ENCODE data around the gene TRAF3IP1.
"Not testable (repeated sequence)": the region's sequence is repeated elsewhere in the genome, so short reads cannot be mapped to it uniquely, and the experiment has no call there.

TRAF3IP1 gene

DNA sequence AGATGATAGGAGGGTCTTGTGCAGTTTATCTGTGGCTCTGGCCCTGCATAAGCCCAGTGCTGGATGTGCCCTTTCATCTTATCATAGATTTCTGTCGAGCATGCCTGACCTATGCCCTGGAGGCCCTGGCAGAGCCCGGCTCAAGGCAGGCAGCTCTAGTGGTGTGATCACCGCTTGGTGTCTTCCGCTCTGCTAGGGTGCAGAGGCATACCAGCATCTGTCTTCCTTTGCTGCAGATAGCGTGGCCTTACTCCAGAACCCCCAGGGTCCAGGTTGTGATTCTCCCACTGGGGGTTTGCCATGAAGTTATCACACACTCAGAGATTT is 13.7 kb upstream of the TRAF3IP1 start:
- no peak for DNase-seq

- no peak for DNase-seq
Measured at GRCh38 chr2:238308177-238308576, 12.1 kb upstream of the TRAF3IP1 start.

DNA sequence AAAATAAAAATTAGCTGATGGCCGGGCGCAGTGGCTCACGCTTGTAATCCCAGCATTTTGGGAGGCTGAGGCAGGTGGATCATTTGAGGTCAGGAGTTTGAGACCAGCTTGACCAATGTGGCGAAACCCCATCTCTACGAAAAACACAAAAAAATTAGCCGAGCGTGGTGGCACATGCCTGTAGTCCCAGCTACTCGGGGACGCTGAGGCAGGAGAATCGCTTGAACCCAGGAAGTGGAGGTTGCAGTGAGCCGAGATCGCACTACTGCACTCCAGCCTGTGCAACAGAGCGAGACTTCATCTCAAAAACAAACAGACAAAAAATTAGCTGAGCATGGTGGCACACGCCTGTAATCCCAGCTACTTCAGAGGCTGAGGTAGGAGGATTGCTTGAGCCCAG is 9.6 kb upstream of the TRAF3IP1 start:
- DNase-seq, result not testable (repeated sequence)

GRCh38 chr2:238313289-238313990 is 6.9 kb upstream of the TRAF3IP1 start:
- DNase-seq, result no peak

GRCh38 chr2:238313991-238314350 is 6.3 kb upstream of the TRAF3IP1 start:
- no peak for DNase-seq

DNA sequence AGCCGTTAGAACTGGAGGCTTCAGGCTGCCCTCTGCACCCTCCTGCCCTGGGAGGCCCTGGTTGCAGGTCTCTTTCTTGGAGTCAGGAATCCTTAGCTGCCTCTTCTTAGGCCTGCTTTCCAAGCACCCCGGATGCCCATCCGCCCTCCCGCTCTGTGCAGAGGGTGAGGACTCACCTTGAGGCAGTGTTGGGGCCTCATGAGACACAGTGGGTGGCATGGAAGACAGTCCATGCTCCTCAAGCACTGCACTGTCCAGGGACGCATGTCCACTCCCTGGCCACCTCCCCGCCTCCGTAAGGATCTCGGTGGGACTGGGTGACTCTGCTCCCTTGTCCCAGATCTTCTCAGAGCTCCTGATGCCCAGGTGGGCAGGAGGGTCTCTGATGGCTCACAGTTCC is 5.7 kb upstream of the TRAF3IP1 start:
- DNase-seq, result no peak

- DNase-seq, result no peak
Measured at GRCh38 chr2:238315031-238315595, 5.2 kb upstream of the TRAF3IP1 start.

GRCh38 chr2:238320648-238321281 is 447 bp downstream of the TRAF3IP1 start:
- peak in 2 of 56 donors; percentile 54 to 57 for DNase-seq

- DNase-seq, result no peak
Measured at GRCh38 chr2:238321467-238321866, 1.1 kb downstream of the TRAF3IP1 start.

DNA sequence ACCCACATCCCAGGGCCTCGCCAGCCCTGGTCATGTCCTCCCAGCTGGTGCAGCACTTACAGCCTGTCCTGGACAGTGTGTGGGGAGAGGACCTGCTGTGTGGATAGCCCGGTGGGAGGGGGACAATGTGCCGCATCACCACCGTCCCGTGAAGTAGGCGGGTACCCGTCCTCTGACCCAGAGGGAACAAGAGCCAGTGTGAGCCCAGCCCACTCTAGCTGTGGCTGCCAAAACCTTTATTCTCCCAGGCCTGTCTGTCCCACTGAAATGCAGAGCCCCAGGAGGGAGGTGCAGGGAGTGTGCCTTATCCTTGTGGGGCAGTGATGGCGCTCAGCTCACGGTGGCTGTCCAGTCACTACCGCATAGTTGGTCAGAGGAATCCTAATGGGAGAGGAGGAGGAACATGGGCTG is 1.7 kb downstream of the TRAF3IP1 start:
- DNase-seq, result no peak

- DNase-seq, result not testable (repeated sequence)
Measured at GRCh38 chr2:238324248-238324647, 3.9 kb downstream of the TRAF3IP1 start.

DNA sequence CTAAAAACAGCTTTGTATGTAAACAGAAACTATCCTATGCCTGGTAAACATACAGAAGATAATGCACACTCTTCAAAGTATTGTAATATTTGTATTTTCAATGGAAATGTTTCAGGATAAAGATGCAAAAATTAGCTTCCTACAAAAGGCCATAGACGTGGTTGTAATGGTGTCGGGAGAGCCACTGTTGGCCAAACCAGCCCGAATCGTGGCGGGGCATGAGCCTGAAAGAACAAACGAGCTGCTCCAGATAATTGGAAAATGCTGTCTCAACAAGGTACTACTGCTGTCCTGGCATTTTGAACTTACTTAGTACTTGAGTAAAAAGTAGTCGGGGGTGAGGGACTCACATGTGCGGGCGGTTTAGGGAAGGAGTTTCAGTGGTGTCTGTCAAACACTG is 5.4 kb downstream of the TRAF3IP1 start:
- no peak for DNase-seq

- DNase-seq, result no peak
Measured at GRCh38 chr2:238326801-238327365, 6.6 kb downstream of the TRAF3IP1 start.

DNA sequence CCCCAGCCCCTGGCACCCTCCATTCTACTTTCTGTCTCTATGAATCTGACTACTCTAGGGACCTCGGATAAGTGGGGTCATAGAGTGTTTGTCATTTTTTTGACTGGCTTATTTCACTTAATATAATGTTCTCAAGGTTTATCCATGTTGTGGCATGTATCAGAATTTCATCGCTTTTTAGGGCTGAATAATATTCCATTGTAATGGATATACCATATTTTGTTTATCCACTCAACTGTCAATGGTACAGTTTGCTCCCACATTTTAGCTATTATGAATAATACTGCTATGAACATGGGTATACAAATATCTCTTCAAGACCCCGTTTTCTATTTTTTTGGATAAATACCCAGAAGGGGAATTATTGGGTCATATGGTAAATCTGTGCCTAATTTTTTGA is 7.4 kb downstream of the TRAF3IP1 start:
- DNase-seq, result no peak

DNA sequence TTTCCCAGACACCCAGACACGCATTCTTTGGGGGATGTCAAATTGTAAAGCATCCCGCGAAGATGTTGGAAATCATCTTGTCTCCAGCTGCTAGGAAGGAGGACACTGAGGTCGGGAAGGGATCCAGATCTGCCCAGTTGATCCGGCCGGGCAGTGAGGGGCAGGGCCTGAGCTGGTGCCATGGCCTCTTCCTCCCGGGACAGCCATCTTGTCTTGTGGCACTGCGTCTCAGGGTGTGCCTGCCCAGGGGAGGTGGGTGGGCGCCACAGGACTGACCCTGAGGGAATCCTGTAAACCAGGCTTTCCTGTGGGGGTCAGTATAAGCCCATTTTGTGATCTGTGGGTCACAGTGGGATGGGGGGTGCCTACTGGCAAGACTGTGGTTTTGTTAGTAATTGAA is 10.1 kb downstream of the TRAF3IP1 start:
- no peak for DNase-seq

DNA sequence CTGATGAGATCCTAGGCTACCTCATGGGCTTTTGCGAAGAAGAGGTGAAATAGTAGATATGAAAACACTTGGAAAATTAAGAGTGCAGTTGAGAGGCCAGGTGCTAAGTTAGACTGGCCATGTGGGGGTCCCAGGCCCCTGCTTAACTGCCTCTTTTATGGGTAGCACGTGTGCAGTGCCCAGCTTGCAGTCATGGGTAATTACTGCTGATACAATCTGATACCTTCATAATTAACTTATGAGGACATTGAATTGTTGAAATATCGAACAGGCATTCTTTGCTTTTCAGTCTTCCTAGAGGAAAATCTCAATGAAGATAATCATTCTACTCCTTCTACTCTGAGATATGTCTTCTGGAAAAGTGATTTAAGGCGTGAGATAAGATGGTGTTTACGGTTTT is 11.6 kb downstream of the TRAF3IP1 start:
- no peak for DNase-seq

- no peak for DNase-seq
Measured at GRCh38 chr2:238334885-238335284, 14.6 kb downstream of the TRAF3IP1 start.

DNA sequence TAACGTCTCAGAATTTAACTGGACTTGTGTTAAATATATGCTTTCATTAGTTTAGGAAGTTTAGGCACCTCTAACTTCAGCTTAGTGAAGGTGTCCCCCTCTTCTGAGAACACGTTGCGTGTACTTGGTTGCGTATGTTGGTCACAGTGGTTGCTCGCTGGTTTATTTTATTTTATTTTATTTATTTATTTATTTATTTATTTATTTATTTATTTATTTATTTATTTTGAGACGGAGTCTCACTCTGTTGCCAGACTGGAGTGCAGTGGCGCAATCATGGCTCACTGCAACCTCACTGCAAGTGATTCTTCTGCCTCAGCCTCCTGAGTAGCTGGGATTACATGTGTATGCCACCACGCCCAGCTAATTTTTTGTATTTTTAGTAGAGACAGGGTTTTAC is 15.3 kb downstream of the TRAF3IP1 start:
- not testable (repeated sequence) for DNase-seq

- DNase-seq, result peak in 3 of 56 donors; percentile 13 to 22 (median 14)
Measured at GRCh38 chr2:238336151-238336550, 15.8 kb downstream of the TRAF3IP1 start.

DNA sequence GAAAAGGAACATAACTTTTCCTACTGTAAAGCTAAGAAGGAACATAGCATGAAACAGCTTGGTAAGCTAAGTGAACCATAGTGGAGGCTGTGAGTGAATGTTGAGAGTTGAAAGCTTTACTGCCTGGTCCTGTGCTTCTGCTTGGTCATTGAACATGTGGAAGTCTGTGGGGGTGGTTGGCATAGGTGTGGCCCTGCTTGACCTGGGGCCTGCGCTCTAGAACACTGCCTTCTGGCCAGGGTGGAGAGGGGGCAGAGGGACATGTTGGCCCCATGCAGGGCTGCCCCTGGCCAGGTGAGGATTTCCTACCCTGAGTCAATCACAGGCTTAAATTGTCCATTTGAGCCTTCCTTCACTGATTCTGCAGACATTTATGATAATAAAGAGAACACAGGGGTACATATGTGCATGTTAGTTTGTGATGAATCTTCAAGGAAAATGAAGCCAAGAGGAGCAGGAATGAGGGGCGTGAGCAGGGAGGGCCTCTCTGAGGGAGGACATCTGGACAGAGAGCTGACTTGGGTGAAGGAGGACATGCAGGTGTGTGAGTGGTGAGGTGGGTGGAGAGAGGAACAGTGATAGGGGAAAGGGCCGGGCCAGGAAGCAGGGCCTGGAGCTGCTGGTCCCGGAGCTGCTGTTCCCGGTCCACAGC is 16.6 kb downstream of the TRAF3IP1 start:
- no peak for DNase-seq

DNA sequence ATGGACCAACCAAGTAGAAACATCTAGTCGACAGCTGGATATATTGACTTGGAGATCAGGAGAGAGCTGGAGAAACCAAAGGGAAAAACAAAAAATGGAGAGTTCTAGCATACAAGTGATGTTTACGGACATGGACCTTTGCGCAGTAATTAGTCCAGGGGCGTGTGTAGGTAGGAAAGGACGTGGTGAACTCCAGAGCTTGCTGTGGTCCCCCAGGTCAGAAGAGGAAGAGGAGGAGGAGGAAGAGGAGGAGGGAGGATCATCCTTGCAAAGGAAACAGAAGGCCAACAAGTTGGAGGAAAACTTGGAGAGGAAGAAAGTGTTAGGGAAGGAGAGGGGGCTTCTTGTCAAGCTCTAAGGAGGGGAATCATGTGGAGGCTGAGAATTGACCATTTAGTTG is 17.5 kb downstream of the TRAF3IP1 start:
- DNase-seq, result no peak

DNA sequence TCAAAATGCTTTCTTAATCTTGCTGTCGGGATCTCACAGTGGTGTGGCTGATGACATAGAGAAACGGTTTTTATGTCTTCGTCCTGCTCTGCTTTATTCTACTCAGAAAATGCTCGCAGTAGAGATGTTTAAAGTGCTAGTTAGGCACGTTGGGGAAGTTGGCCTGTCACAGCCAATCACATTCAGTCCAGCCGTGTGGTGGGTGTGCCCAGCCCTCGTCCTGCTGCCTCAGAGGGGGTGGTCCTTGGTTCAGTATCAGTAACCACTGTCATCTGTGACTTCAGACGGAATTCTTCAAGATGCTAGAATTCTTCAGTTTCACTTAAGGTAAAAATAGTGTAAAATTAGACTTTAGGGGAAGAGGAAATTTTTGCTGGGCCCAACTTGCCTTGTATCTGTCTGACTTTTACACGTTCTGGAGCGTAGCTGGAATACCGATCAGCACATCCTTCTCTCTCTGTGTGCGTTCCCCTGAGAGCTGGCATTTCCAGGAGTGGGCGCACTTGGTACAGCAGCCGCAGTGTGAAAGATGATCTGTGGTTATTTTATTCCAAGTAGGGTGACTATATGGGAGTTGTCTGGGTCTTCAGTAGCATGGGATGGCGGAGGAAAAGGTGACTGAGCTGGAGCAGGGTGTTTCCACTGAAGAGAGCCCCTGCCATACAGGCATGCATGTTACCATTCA is 18.5 kb downstream of the TRAF3IP1 start:
- peak in 1 of 56 donors; percentile 11 for DNase-seq
